ENCODE data around the gene ADGRL2.

Gene ADGRL2

DNA sequence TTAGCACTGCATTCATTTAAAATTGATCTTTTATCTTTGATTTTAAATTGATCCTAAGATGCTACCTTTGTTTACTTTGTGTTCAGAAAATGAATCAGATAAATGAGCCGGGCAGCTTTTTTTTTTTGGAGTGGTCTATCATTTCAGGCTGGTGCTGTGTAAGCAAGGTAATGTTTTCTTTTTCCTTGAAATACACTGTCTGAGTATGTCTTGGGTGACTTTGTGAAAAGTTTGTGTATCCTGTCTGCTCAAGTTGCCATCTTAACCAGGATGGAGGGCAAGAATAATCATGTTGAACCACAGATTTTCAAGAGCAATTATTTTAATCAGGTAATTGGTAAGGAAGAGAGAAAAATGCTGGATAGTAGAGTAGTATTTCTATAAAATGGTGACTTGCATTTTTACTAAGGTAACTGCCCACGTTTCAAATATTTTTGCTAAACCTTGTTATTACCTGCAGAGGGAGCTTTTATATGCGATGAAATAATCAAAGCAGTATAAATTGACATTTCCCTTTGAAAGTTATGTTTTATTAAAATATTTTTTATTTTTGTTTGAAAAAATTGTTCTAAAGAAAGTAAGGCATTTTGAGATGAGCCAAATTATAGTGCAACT is 11.1 kb downstream of the ADGRL2 start:
- H3K9me3 ChIP-seq (replicated peaks in 1 of 2; ENCODE audit: control insufficient read depth in 2 of 2, insufficient read depth in 1 of 2, low read depth in 1 of 2, low read length in 2 of 2) = no peaks in the 10 kb centered on the region
- no peak overlapping the region for H3K23ac ChIP-seq (ENCODE audit: low read depth, low read length, poor library complexity)
- no peak overlapping the region for H4K8ac ChIP-seq (ENCODE audit: low read depth, low read length)
- H2BK5ac ChIP-seq (ENCODE audit: low read length) = no peak overlapping the region
- H3K14ac ChIP-seq (ENCODE audit: low read length) = no peak overlapping the region
- no peak overlapping the region for H3K9ac ChIP-seq (ENCODE audit: low read depth, low read length, poor library complexity)
- H2BK12ac ChIP-seq (ENCODE audit: low read length) = no peak overlapping the region
- H4K91ac ChIP-seq (ENCODE audit: low read depth, low read length, poor library complexity) = no peak overlapping the region
- no peak overlapping the region for H3K4me2 ChIP-seq (ENCODE audit: insufficient read depth, low read length, poor library complexity, severe bottlenecking)
- no peaks in the 10 kb centered on the region for H3K79me1 ChIP-seq (ENCODE audit: low read depth, low read length)
- H2BK15ac ChIP-seq (ENCODE audit: low read length) = no peak overlapping the region
- H3K4me3 ChIP-seq (ENCODE audit: low read length in 2 of 2) = no peak overlapping the region
- H3K18ac ChIP-seq (ENCODE audit: low read length) = no peak overlapping the region
- no CpG with 5 or more reads among the region's 3 CpGs for WGBS, 2 donors (ENCODE audit: extremely low coverage in 2 of 2, insufficient read length in 2 of 2, insufficient replicate concordance in 1 of 2)
- H3K27ac ChIP-seq (replicated peaks; ENCODE audit: low read length) = no peak overlapping the region
- no peaks in the 10 kb centered on the region for H3K27me3 ChIP-seq (ENCODE audit: control insufficient read depth in 3 of 3, insufficient read depth in 3 of 3, low read depth in 1 of 3, low read length in 3 of 3)
- no peak overlapping the region for H2BK120ac ChIP-seq (ENCODE audit: low read depth, low read length)
- H2AFZ ChIP-seq (ENCODE audit: low read length) = no peak overlapping the region
- peaks cover 0 to 66% of the 10 kb centered on the region in 2 donors for H3K36me3 ChIP-seq (replicated peaks in 1 of 2; ENCODE audit: control insufficient read depth in 2 of 2, insufficient read depth in 2 of 2, low read length in 2 of 2)
- no peak overlapping the region for H2AK5ac ChIP-seq (ENCODE audit: low read depth, low read length)
- no peak overlapping the region for H3K4ac ChIP-seq (ENCODE audit: low read length)
- H3K4me1 ChIP-seq (ENCODE audit: control insufficient read depth in 2 of 2, insufficient read depth in 1 of 2, low read depth in 1 of 2, low read length in 2 of 2) = peaks cover 2 to 39% of the 10 kb centered on the region in 2 donors
- no peak for DNase-seq (ENCODE audit: low spot score)

- Histone ChIP-seq H3K4ac (ENCODE audit: low read length) (no peak overlapping the region), H3K18ac (ENCODE audit: low read length) (no peak overlapping the region), H4K8ac (ENCODE audit: low read depth, low read length) (no peak overlapping the region), H3K27me3 (ENCODE audit: control insufficient read depth in 3 of 3, insufficient read depth in 3 of 3, low read depth in 1 of 3, low read length in 3 of 3) (no peaks in the 10 kb centered on the region), H2BK12ac (ENCODE audit: low read length) (no peak overlapping the region), H3K23ac (ENCODE audit: low read depth, low read length, poor library complexity) (no peak overlapping the region), H2BK120ac (ENCODE audit: low read depth, low read length) (no peak overlapping the region), H3K14ac (ENCODE audit: low read length) (no peak overlapping the region), H2AK5ac (ENCODE audit: low read depth, low read length) (no peak overlapping the region), H3K9me3 (replicated peaks in 1 of 2; ENCODE audit: control insufficient read depth in 2 of 2, insufficient read depth in 1 of 2, low read depth in 1 of 2, low read length in 2 of 2) (peaks cover 0 to 2% of the 10 kb centered on the region in 2 donors), H2BK5ac (ENCODE audit: low read length) (no peak overlapping the region), H4K91ac (ENCODE audit: low read depth, low read length, poor library complexity) (no peak overlapping the region), H3K79me1 (ENCODE audit: low read depth, low read length) (no peaks in the 10 kb centered on the region), H2BK15ac (ENCODE audit: low read length) (no peak overlapping the region), H3K27ac (replicated peaks; ENCODE audit: low read length) (no peak overlapping the region), H3K4me3 (ENCODE audit: low read length in 2 of 2) (no peak overlapping the region), H3K4me1 (ENCODE audit: control insufficient read depth in 2 of 2, insufficient read depth in 1 of 2, low read depth in 1 of 2, low read length in 2 of 2) (peaks cover 2 to 36% of the 10 kb centered on the region in 2 donors), H3K4me2 (ENCODE audit: insufficient read depth, low read length, poor library complexity, severe bottlenecking) (no peak overlapping the region), H3K9ac (ENCODE audit: low read depth, low read length, poor library complexity) (no peak overlapping the region), H3K36me3 (replicated peaks in 1 of 2; ENCODE audit: control insufficient read depth in 2 of 2, insufficient read depth in 2 of 2, low read length in 2 of 2) (peaks cover 0 to 75% of the 10 kb centered on the region in 2 donors), H2AFZ (ENCODE audit: low read length) (no peak overlapping the region)
- WGBS, 2 donors (ENCODE audit: extremely low coverage in 2 of 2, insufficient read length in 2 of 2, insufficient replicate concordance in 1 of 2) = no CpG with 5 or more reads among the region's 4 CpGs
- no peak for DNase-seq (ENCODE audit: low spot score)
Measured at GRCh38 chr1:81812712-81813111, 12.0 kb downstream of the ADGRL2 start.

DNA sequence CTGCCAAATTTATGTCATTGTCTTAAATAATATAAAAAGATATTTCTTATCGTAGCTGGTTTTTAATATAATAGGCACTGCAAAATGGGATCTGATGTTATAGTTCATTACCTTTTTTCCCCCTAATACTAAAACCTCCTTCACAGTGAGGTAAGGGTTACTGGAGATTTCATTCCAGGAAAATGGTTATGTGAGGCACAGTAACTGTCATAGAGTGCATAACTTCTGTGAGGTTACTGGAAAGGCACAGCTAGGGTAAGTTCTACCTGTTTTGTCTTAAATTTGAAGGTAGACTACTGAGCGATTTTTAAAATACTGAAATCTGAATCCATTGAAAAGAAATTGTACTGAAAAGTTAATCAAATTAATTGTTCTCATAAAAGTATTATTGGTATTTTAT is 13.0 kb downstream of the ADGRL2 start:
- Histone ChIP-seq H3K4me2 (ENCODE audit: insufficient read depth, low read length, poor library complexity, severe bottlenecking) (no peak overlapping the region), H2AK5ac (ENCODE audit: low read depth, low read length) (no peak overlapping the region), H4K91ac (ENCODE audit: low read depth, low read length, poor library complexity) (no peak overlapping the region), H3K79me1 (ENCODE audit: low read depth, low read length) (no peaks in the 10 kb centered on the region), H3K27me3 (ENCODE audit: control insufficient read depth in 3 of 3, insufficient read depth in 3 of 3, low read depth in 1 of 3, low read length in 3 of 3) (no peaks in the 10 kb centered on the region), H2BK15ac (ENCODE audit: low read length) (no peak overlapping the region), H2BK120ac (ENCODE audit: low read depth, low read length) (no peak overlapping the region), H3K9ac (ENCODE audit: low read depth, low read length, poor library complexity) (no peak overlapping the region), H2BK5ac (ENCODE audit: low read length) (no peak overlapping the region), H3K18ac (ENCODE audit: low read length) (no peak overlapping the region), H3K4ac (ENCODE audit: low read length) (no peak overlapping the region), H3K27ac (replicated peaks; ENCODE audit: low read length) (no peak overlapping the region), H2BK12ac (ENCODE audit: low read length) (no peak overlapping the region), H3K9me3 (replicated peaks in 1 of 2; ENCODE audit: control insufficient read depth in 2 of 2, insufficient read depth in 1 of 2, low read depth in 1 of 2, low read length in 2 of 2) (peaks cover 0 to 4% of the 10 kb centered on the region in 2 donors), H2AFZ (ENCODE audit: low read length) (no peak overlapping the region), H3K23ac (ENCODE audit: low read depth, low read length, poor library complexity) (no peak overlapping the region), H3K4me1 (ENCODE audit: control insufficient read depth in 2 of 2, insufficient read depth in 1 of 2, low read depth in 1 of 2, low read length in 2 of 2) (peaks cover under 1 to 30% of the 10 kb centered on the region in 2 donors), H3K14ac (ENCODE audit: low read length) (no peak overlapping the region), H4K8ac (ENCODE audit: low read depth, low read length) (no peak overlapping the region), H3K4me3 (ENCODE audit: low read length in 2 of 2) (no peak overlapping the region), H3K36me3 (replicated peaks in 1 of 2; ENCODE audit: control insufficient read depth in 2 of 2, insufficient read depth in 2 of 2, low read length in 2 of 2) (peaks cover 0 to 82% of the 10 kb centered on the region in 2 donors)
- no peak for DNase-seq (ENCODE audit: low spot score)
- no CpG with 5 or more reads among the region's 2 CpGs for WGBS, 2 donors (ENCODE audit: extremely low coverage in 2 of 2, insufficient read length in 2 of 2, insufficient replicate concordance in 1 of 2)

- Histone ChIP-seq H3K36me3 (replicated peaks in 1 of 2; ENCODE audit: control insufficient read depth in 2 of 2, insufficient read depth in 2 of 2, low read length in 2 of 2) (peaks cover 0 to 67% of the 10 kb centered on the region in 2 donors), H3K27me3 (ENCODE audit: control insufficient read depth in 3 of 3, insufficient read depth in 3 of 3, low read depth in 1 of 3, low read length in 3 of 3) (no peaks in the 10 kb centered on the region), H3K9me3 (replicated peaks in 1 of 2; ENCODE audit: control insufficient read depth in 2 of 2, insufficient read depth in 1 of 2, low read depth in 1 of 2, low read length in 2 of 2) (peaks cover 0 to 10% of the 10 kb centered on the region in 2 donors), H3K4me3 (ENCODE audit: low read length in 2 of 2) (no peak overlapping the region), H3K4me1 (ENCODE audit: control insufficient read depth in 2 of 2, insufficient read depth in 1 of 2, low read depth in 1 of 2, low read length in 2 of 2) (peaks cover 5 to 6% of the 10 kb centered on the region in 2 donors), H3K23ac (ENCODE audit: low read depth, low read length, poor library complexity) (no peak overlapping the region), H2BK12ac (ENCODE audit: low read length) (no peak overlapping the region), H3K4ac (ENCODE audit: low read length) (no peak overlapping the region), H3K9ac (ENCODE audit: low read depth, low read length, poor library complexity) (no peak overlapping the region), H2AK5ac (ENCODE audit: low read depth, low read length) (no peak overlapping the region), H2AFZ (ENCODE audit: low read length) (no peak overlapping the region), H3K14ac (ENCODE audit: low read length) (no peak overlapping the region), H4K8ac (ENCODE audit: low read depth, low read length) (no peak overlapping the region), H2BK15ac (ENCODE audit: low read length) (no peak overlapping the region), H2BK5ac (ENCODE audit: low read length) (no peak overlapping the region), H3K79me1 (ENCODE audit: low read depth, low read length) (no peaks in the 10 kb centered on the region), H3K4me2 (ENCODE audit: insufficient read depth, low read length, poor library complexity, severe bottlenecking) (no peak overlapping the region), H4K91ac (ENCODE audit: low read depth, low read length, poor library complexity) (no peak overlapping the region), H2BK120ac (ENCODE audit: low read depth, low read length) (no peak overlapping the region), H3K27ac (replicated peaks; ENCODE audit: low read length) (no peak overlapping the region), H3K18ac (ENCODE audit: low read length) (no peak overlapping the region)
- no peak for DNase-seq (ENCODE audit: low spot score)
- WGBS, 2 donors (ENCODE audit: extremely low coverage in 2 of 2, insufficient read length in 2 of 2, insufficient replicate concordance in 1 of 2) = no CpG with 5 or more reads among the region's 4 CpGs
Measured at GRCh38 chr1:81819613-81820012, 18.9 kb downstream of the ADGRL2 start.

All from neuronal stem cell (in vitro differentiated cells).